ENCODE results near the gene NDUFAF3.

NDUFAF3 gene, protein sequence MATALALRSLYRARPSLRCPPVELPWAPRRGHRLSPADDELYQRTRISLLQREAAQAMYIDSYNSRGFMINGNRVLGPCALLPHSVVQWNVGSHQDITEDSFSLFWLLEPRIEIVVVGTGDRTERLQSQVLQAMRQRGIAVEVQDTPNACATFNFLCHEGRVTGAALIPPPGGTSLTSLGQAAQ

DNA sequence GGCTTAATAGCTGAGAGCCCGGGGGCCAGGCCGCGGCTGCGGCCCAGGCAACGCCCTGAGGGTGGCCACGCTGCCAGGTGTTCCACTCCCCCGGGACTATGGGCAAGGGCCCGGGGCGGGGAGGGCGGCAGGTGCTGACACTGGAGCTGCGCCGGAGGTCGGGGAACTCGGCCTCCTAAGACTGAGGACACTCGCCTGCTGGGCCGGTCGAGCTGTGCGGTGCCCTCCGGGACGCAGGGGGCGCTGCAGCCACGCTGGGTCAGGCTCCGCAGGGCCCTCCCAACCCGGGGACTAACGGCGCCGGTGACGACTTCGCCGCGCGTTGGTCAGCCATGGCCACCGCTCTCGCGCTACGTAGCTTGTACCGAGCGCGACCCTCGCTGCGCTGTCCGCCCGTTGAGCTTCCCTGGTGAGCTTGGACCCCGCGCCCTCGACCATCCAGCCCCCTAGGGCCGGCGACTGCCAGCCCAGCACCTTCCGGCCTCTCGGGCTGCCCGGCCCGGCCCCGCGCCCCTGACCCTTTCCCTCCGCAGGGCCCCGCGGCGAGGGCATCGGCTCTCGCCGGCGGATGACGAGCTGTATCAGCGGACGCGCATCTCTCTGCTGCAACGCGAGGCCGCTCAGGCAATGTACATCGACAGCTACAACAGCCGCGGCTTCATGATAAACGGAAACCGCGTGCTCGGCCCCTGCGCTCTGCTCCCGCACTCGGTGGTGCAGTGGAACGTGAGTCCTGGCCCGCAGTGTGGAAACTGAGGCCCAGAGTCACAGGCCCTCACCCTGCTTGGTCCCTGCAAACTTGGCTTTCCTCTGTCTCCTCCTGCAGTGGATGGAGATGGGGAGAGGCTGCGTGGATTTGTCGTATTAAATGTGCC is at the start of gene NDUFAF3:
Gene NDUFAF3 (plus strand): TSS at position 309 of the 875 bp plus-strand sequence. CDS start 24 bp downstream, at position 333.
- peak; percentile 78 to 95 (median 86) for DNase-seq

DNA sequence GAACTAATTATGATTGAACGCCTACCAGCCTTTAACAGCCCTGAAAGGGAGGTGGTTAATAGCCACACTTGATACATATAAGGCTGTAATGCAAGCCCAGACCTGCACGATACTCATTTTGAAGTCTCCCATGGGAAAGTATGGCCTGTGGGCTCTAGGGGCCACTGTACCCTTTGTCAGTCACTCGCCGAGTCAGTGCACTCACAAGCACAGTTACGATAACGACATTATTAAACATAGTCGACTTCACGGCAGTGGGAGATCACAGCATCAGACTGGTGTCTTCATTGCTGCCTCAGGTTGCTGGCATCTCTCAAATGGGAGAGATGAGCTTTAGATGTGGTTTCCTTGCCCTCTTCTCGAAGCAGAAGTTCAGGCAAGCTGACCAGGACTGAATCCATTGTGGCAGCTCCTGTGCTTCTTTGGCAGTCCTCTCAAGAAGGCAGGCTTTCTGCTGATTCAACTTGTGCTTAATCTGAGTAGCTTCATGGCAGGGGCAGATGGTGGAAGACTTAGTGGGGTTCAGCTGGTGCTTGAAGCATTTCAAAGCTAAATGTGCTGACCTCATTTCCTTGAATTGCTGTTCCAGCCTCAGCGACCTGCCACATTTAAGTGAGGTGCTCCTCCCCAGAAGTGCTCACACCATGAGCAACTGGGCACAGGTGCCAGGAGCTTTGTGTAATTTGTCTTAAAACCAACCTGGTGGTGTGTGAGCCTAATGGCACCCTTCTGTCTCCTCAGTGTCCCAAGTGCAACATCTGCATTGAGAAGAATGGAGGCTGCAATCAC is 47.7 kb upstream of the NDUFAF3 start:
- DNase-seq: no peak

DNA sequence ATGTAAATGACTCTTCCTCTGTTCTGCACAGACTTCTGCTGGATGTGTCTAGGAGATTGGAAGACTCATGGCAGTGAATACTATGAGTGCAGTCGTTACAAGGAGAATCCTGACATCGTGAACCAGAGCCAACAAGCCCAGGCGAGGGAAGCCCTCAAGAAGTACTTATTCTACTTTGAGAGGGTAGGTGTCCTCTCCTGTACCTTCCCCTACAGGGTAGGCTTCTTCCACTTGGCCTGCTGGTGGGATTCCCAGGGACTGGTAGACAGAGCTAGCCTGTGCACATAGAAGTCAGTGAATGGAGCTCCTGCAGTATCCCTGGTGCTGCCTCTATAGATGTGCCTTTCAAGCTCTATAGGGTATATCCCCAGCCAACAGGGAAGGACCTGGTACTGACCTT is 42.5 kb upstream of the NDUFAF3 start:
- DNase-seq: no peak

DNA sequence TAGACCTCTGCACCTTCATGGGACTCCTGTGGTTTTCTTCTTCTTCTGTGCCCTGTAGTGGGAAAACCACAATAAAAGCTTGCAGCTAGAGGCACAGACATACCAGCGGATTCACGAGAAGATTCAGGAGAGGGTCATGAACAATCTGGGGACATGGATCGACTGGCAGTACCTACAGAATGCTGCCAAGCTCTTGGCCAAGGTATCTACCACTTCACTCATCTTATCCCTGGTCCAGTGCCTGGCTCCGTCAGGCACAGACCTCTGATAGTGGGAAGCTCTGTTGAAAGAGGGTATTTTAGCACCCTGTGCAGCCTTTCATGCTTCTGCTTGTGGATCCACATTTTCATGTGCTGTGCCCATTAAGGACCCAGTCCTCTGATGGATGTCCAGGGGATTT is 41.6 kb upstream of the NDUFAF3 start:
- DNase-seq: no peak

DNA sequence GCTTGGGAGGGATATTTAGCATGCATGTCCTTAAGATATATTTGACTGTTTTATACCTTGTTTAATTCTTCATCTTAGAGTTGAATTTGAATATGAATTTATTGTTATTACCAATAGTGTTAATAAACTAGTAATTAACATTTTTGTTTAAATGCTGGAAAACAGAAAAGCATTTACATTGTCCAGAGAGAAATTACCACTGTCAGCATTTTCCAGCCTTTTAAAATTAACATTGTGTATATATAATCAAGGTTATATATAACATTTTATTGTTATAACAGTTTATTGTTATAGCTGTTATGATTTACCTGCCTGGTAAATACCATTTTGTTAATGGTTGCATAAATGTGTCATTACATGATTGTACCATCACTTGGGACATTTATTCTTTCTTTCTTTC is 39.9 kb upstream of the NDUFAF3 start:
- DNase-seq: no peak

DNA sequence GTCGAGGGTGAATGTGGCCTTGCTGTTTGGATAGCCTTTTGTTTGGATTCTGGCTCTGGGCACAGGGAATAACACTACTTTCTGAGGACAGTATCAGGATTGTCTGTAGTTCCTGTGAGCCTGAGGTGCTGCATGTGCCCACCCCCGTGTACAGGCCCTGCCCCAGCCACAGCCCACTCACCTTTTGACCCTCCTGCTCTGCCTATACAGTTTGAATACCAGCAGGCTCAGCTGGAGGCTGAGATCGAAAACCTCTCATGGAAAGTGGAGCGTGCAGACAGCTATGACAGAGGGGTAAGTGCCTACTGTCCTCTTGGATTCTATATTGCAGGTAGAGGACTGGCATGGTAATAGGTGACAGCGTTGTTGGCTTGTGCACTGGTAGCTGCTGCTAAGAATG is 39.2 kb upstream of the NDUFAF3 start:
- DNase-seq: no peak

DNA sequence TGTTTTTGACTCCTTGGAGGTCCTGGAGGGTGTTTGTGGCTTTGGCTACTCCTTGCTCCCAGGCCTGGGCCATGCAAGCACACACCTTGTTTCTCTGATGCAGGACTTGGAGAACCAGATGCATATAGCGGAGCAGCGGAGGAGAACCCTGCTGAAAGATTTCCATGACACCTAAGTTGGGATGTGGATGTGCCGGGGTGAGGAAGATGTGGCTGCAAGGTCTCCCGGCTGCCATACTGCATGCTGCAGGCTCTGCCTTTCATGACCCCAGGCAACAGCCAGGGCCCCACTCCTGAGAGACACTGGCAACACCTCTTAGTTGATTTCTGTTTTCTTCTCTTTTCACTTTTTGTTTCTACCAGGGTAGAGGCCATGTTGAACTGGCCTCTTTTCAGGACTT is 38.8 kb upstream of the NDUFAF3 start:
- DNase-seq: no peak

DNA sequence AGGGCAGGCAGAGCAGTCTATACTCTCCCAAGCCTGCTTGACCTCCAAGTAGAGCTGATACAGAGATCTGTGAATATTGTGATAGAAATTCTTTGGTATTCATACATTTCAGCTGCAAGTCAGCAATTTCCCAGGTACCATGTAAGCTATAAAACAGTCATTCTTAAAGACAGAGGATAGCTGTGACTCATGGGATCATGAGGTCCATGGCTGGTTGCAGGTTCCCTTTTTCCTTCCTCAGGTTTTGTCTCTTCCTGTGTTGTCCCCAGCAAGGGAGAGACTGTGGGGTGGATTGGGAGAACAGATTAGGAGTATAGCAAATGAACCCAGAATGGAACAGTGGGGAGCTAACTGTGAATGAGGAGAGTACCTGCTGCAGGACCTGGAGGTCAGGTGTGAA is 37.3 kb upstream of the NDUFAF3 start:
- no peak for DNase-seq

DNA sequence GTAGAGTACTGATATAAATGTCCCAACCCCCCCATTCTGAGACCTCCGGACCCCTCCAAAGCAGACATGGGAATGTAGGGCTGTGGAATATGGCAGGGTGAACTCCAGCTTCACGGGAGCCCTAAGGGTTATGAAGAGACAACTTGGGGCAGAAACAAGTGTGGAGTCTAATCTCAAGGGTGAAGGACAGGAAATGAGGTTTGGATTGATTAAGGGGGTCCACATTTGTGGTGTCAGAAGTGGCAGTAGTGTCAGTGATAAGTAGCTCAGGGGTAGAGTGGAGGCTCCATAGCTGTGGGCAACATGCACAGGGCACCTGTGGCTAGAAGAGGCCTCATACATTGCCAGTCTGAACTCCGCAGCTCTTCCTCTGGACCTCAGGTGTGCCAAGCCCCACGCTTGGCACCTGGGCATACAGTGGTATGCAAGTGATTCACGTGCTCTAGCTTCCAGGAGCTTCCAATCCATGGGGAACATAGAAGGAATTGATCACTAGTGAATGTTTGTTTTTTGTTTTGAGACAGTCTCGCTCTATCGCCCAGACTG is 36.0 kb upstream of the NDUFAF3 start:
- no peak for DNase-seq

DNA sequence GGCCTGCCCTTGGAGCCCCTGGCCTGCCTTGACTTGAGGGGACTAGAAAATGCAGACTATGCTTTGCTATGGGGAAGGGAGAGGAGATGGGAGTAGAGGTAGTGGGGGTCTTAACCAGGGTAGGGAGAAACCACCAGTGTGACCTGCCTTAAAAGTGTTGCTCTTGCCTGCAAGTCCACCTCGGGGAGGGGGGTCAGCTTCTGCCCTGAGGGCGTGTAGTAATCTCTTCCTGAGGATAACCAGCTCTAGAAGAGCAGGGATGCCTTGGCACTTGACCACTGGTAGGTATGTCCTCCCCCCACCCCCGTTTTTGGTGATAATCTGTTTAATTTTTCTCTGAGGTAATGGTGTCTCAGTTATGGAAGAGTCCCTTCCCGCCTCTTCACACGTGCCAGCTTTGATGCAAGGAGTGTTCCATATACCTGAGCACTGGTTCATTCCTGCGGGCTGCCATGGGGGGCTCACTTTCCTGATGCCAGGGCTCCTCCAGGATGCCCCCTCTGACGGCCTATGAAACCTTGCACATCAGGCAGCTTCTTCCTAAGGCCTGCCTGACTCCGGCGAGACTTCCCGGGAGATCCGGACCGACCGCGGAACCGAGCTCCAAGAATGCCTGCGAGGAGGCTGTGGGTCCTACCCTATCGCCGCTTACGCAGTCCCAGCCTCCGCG is 32.7 kb upstream of the NDUFAF3 start:
- DNase-seq: no peak

DNA sequence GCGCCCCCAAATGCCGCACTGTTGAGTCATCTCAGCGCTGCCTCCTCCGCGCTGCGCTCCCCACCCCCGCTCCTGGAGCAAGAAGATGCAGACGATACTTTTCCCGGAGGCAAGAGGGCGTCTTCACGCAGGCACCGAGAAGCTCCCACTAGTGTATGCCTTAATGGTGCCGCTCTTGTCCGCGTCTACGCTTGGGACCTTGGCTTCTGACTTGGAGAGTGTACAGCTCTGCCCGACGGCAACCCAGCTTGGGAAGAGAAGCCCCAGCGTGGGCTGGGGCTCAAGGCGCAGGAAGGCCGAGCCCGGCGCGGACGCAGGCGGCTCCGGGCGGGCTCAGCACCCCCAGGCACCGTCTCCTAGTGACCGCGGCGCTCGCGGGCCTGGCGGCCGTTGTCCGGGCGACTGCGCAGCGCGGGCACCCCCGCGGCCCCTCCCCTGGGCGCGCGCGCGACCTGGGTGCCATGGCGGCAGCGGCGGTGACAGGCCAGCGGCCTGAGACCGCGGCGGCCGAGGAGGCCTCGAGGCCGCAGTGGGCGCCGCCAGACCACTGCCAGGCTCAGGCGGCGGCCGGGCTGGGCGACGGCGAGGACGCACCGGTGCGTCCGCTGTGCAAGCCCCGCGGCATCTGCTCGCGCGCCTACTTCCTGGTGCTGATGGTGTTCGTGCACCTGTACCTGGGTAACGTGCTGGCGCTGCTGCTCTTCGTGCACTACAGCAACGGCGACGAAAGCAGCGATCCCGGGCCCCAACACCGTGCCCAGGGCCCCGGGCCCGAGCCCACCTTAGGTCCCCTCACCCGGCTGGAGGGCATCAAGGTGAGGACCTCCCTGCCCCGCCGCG is 31.9 kb upstream of the NDUFAF3 start, which contains the start of gene P4HTM:
Gene P4HTM (plus strand): TSS at position 446 of the 840 bp plus-strand sequence. CDS start 16 bp downstream, at position 462.
- DNase-seq: peak; percentile 28 to 67 (median 58)

DNA sequence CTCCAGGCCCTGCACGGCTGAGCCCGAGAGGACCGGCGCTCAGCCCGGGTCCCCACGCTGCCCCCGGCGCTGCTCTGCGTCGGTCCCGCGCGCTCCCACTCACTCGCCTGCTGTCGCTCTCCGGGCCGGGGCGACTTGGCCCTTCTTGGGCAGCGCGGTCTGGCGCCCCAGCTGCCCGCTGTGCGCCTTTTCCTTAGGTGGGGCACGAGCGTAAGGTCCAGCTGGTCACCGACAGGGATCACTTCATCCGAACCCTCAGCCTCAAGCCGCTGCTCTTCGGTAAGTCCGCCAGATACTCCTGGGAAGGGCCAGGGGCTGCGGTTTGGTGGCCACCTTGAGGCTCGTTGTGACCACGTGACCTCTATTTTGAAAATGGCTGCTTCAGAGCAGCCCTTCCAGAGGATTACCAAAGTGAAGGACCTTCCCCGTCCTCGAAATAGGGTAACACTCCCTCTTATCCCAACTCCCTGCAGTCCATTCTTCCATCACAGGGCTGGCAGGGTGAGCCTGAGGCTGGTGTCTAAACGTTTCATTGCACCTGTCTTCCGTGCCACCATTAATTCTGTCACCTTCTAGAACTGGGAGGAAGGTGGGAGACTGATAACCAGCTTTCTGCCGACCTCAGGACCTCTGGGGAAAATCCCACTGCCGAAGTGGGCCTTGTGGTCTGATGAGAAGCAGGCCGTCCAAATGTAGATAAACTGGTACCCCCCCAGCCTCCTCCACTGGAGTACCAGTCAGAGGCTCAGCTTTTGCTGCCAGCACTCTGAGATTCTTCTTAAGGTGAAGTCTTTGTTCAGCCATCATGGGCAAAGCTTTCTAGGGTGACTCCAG is 31.1 kb upstream of the NDUFAF3 start:
- peak in 4 of 6 experiments; percentile 21 to 36 (median 34) for DNase-seq

DNA sequence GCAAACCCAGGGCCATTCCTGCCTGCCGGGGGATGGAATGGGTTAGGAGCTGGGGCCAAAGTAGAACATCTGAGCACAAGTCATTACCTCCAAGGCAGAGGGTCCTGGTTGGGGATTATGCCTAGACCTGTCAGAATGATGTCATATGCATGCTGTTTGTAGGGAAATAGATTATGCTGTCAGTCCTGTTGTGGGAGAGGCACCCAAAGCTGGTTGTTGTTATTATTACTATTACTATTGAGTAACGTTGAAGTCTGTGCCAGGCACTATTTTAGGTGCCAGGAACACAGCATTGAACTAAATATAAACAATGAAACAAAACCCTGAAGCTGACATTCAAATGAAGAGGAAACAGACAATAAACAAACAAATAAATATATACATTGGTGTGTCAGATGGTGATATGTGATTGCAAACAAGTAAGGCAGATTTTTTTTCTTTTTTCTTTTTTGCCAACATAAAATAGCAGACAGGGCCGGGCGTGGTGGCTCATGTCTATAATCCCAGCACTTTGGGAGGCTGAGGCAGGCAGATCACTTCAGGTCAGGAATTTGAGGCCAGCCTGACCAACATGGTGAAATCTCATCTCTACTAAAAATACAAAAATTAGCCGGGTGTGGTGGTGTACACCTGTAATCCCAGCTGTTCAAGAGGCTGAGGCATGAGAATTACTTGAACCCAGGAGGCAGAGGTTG is 29.9 kb upstream of the NDUFAF3 start:
- DNase-seq: no peak

DNA sequence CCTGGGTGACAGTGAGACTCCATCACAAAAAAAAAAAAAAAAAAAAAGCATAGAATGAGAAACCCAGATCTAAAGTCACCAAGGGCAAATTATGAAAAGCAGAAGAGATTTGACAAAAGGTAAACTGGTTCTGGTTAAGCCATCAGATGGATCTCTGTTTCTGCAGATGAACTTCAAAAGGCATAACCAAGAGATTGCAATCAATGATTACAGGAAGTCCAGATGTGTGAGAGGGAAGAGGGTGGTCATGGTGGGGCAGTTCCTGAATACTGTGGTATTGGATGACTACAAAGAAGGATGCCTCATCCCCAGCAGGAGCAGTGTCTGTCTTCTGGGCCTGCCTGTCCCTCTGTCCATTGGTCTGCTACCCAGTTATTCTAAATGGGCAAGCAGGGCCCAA is 28.1 kb upstream of the NDUFAF3 start:
- DNase-seq: no peak

DNA sequence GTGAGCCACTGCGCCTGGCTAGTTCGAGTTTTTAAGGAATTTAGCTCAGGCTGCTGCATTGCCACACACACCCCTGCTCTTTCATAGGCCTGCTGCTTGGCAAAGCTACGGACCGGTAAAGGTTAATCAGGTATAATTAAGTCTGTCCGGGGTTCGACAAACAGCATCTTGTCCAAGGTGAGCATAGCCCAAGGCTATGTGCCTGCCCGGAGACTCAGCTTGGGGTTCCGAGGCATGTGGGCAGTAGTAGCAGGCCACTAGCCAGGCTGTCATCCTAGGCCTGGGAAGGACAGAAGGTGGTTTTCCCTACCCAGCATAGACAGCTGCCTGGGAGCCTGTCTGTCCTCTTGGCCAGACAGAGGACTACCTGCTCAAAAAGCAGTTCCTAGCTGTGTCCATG is 25.3 kb upstream of the NDUFAF3 start:
- no peak for DNase-seq

DNA sequence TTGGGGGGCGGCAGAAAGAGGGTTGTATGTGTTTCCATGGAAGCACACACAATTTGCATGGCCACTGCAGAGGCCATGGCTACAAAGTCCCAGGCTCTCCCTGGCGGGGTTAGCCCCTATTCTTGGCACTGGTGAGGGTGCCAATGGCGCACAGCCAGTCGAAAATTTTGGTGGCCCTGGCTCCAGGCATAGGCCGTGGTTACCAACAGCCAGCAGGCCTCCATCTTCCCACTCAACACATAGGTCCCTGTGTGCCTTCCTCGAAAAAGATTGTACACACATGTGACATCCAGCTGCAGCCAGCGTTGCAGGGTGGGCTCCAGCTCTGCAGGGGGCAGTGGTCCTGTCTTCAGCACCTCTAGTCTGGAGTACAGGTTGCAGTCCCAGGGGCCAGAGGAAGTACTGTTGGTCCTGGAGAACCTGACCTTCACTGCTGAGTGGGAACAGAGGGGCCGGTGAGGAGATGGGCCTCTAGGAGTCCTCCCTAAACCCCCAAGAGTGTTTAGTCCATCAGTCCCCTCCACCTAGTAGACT is 24.8 kb upstream of the NDUFAF3 start:
- DNase-seq: no peak

DNA sequence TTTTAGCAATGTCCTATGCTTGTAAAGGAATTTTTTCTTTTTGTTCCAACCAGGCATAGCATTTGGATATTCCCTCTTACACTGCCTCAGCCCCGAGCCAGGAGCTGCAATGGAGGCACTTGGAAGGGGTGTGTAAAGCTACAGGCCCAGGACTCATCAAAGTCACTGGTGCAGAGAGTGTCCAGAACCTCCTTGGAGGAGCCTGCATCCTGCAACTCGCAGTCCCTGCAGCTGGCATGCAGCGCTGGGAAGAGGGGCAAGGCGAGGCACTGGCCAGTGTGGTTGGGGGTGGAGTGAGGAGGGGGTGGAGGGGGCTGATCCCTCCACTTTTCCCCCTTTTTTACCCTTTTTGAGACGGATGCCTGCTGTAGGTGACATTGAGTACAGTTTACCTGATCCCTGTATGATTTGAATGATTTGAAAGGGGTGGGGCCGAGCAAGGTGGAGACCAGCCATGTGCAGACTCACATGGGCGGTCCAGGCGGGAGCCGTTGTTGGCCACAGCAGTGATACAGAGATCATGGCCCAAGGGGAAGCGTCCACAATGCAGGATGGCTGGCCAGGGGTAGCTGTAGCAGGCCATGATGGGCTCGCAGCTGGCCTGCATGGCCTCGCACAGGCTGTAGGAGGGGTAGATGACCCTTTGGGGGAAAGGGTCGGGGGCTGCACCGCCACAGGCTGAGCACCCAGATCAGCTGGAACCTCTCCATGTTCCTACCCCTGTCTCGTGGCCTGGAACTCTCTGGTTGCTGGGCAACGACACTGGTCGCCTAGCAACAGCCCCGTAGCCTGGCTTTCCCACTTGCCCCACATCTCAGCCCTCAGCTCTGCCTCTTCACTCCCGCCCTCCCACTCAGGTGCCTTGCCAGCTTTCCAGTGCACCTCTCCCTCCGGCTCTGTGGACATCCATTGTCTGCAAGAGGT is 23.9 kb upstream of the NDUFAF3 start:
- no peak for DNase-seq

DNA sequence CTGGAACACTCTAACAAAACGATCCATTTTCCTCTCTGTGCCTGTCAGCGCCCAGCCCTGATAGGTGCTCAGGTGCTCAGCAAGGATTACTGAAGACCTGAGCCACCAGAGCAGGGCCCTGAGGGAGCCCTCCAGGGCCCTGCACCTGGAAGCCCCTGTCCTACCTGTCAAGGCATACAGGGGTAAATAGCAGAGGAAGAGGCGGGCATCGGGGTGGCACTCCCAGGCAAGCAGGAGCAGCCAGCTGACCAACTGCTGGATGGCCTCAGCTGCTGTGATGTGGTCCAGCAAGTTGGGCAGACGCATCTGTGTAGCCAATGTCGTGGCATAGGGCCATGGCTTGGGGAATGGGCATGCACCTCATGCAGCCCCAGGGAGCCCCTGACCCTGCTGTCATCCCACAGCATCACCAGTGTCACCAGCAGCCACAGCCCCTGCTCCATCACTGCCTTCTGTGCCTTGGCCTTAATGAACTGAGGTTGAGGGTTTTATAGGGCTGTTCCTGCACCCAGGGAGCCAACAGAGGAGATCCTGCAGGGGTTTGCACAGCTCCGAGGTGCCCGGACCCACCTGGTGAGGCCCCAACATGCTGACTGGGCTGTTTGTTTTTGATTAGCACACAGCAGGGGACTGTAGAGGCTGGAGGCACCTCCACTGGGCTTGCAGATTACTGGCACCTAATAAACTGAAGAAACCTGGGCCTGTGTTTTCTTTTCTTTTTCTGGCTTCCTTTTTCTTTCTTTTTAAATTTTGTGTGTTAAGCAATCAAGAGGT is 22.6 kb upstream of the NDUFAF3 start:
- DNase-seq: no peak

All from stimulated activated naive CD4-positive, alpha-beta T cell (primary cell).